ENCODE data around the gene GPR161. TPM values are rescaled to one million over a fixed set of nuclear protein-coding genes. Genes with fewer than 3 reads are reported as not detected.

GPR161 gene
- polyA plus RNA-seq, 2 of the 4 experiments (the other 2 are of a cell fraction), result 7.8 to 9.4 TPM

- Histone ChIP-seq H3K9me3 (no peaks in the 10 kb centered on the region), H3K27ac (peak overlapping the region in 1 of 2 experiments; percentile 61; a peak in 3 of 6 replicates), H3K4me3 (no peak overlapping the region), H3K4me1 (peaks cover 13% of the 10 kb centered on the region), H3K4me2 (no peak overlapping the region)
- peak; percentile 37 to 49; a peak in 4 of 5 replicates for TF ChIP-seq RAD21 (conservative IDR thresholded peaks at IDR 0.05 in 1 of 2, IDR thresholded peaks at IDR 0.05 in 1 of 2)
- no peak for TF ChIP-seq FOSL2 (IDR thresholded peaks at IDR 0.05)
- TF ChIP-seq FOSL2 (CRISPR knock-in tag; IDR thresholded peaks at IDR 0.05), result no peak
- TF ChIP-seq, protein P1, sequence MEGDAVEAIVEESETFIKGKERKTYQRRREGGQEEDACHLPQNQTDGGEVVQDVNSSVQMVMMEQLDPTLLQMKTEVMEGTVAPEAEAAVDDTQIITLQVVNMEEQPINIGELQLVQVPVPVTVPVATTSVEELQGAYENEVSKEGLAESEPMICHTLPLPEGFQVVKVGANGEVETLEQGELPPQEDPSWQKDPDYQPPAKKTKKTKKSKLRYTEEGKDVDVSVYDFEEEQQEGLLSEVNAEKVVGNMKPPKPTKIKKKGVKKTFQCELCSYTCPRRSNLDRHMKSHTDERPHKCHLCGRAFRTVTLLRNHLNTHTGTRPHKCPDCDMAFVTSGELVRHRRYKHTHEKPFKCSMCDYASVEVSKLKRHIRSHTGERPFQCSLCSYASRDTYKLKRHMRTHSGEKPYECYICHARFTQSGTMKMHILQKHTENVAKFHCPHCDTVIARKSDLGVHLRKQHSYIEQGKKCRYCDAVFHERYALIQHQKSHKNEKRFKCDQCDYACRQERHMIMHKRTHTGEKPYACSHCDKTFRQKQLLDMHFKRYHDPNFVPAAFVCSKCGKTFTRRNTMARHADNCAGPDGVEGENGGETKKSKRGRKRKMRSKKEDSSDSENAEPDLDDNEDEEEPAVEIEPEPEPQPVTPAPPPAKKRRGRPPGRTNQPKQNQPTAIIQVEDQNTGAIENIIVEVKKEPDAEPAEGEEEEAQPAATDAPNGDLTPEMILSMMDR (IDR thresholded peaks at IDR 0.05), result peak; percentile 66
- peak; percentile 51 for TF ChIP-seq SMC3 (IDR thresholded peaks at IDR 0.05)
- no peak for TF ChIP-seq POLR2AphosphoS2 (conservative IDR thresholded peaks at IDR 0.05; ENCODE audit: low read length)
- peak; percentile 69 for TF ChIP-seq MAFK (IDR thresholded peaks at IDR 0.05; ENCODE audit: partially characterized antibody)
- no peak for FAIRE-seq
- peak; percentile 50 to 60 for DNase-seq (ENCODE audit: low read depth in 1 of 2, low spot score in 1 of 2)
- WGBS (ENCODE audit: missing lambda C conversion rate), result 37% methylated on average over 10 of the region's 13 CpGs
- CTCF ChIA-PET, result interaction anchor here (0.7 to 7.4 kb wide), 27 partner anchors 9 to 484 kb away, joined by 3 to 100 read pairs (median 4); no protein-coding TSS in a partner anchor
- POLR2A ChIA-PET, result interaction anchor here (0.7 kb wide), 1 partner anchor 370 kb away, joined by 3 read pairs; no protein-coding TSS in a partner anchor
- peak; percentile 49 to 80; a peak in 4 of 6 replicates for ATAC-seq
Measured at GRCh38 chr1:168084396-168085231, 52.1 kb downstream of the GPR161 start.

- DNase-seq (ENCODE audit: low read depth in 1 of 2, low spot score in 1 of 2), result no peak
- ATAC-seq, result no peak
- Histone ChIP-seq H3K4me2 (no peak overlapping the region), H3K27ac (no peak overlapping the region), H3K4me3 (no peak overlapping the region), H3K9me3 (no peaks in the 10 kb centered on the region), H3K4me1 (peaks cover 4% of the 10 kb centered on the region; the same call in 2 of the 3 replicates)
- ChIA-PET CTCF (interaction anchor here (0.6 to 7.4 kb wide), 22 partner anchors 11 to 389 kb away, joined by 3 to 100 read pairs (median 6); partner anchors contain the start of gene SFT2D2), POLR2A (no interaction called here)
- no peak for FAIRE-seq
- TF ChIP-seq RARB (CRISPR knock-in tag; IDR thresholded peaks at IDR 0.05), result no peak
- TF ChIP-seq ZSCAN20 (CRISPR knock-in tag; IDR thresholded peaks at IDR 0.05), result no peak
- TF ChIP-seq BHLHE40 (IDR thresholded peaks at IDR 0.05; ENCODE audit: low read depth, low read length), result no peak
- TF ChIP-seq FOSB (CRISPR knock-in tag; IDR thresholded peaks at IDR 0.05), result no peak
- no peak for TF ChIP-seq SMC3 (IDR thresholded peaks at IDR 0.05)
- TF ChIP-seq, protein P2, sequence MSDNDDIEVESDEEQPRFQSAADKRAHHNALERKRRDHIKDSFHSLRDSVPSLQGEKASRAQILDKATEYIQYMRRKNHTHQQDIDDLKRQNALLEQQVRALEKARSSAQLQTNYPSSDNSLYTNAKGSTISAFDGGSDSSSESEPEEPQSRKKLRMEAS (IDR thresholded peaks at IDR 0.05), result no peak
- no peak for TF ChIP-seq ZNF302 (CRISPR knock-in tag; IDR thresholded peaks at IDR 0.05)
- no peak for TF ChIP-seq GATA3 (IDR thresholded peaks at IDR 0.05; ENCODE audit: borderline replicate concordance)
- WGBS (ENCODE audit: missing lambda C conversion rate), result 91% methylated on average over 7 of the region's 7 CpGs
Measured at GRCh38 chr1:168083456-168084325, 53.0 kb downstream of the GPR161 start.

DNA sequence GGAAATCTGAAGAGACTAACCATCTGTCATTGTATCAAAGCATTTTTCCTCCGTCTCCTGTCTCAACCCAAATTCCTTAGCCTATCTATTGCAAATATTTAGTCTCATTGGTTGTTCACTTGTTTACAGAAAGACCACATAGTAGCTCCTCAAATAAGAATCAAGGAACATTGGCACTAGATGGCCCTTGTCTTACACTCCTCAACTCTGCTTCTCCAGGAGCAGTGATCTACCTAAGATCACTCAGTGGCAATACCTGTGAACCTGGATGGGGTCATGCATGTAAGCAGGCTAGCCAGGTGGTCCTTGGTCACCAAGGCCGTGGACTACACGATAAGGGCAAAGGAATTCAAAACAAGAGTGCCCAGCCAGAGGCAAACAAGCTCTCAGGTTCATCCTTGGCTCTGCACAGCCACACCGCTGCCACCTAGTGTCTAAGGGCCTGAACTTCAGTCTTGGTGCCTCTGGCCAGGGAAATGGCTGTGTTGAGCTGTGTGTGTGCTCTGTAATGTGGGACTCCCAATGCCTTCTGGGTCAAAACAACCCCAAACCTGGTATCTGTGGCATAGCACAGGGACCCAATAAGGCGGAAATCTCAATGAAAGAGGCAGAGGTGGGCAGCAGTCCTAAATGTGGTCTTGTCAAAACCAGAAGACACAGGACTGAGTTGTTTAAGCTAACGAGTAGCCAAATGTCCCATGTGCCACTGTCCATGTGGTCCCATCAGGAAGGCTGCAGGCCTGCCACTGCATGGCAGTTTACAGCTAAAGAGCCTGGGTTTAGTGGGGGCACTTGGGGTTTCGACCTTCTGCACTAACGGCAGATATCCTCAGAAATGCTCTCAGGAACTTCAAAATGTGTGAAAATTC is 54.5 kb downstream of the GPR161 start:
- H3K4me2 ChIP-seq, result no peak overlapping the region
- POLR2A ChIA-PET, result interaction anchor here (0.6 to 1.3 kb wide), 5 partner anchors 9 to 366 kb away, joined by 3 to 8 read pairs (median 6); partner anchors contain the start of genes MPC2 and MPZL1
- TF ChIP-seq CBX2 (IDR thresholded peaks at IDR 0.05; ENCODE audit: borderline replicate concordance, low read depth), result no peak
- no peak for TF ChIP-seq ZC3H11A (IDR thresholded peaks at IDR 0.05)
- peak; percentile 61 for TF ChIP-seq SMC3 (IDR thresholded peaks at IDR 0.05)
- TF ChIP-seq RAD21 (conservative IDR thresholded peaks at IDR 0.05 in 1 of 2, IDR thresholded peaks at IDR 0.05 in 1 of 2), result peak; percentile 75 to 85
- no peak for TF ChIP-seq HDAC2 (IDR thresholded peaks at IDR 0.05)
- TF ChIP-seq ZNF302 (CRISPR knock-in tag; IDR thresholded peaks at IDR 0.05), result no peak
- TF ChIP-seq, protein P1 (IDR thresholded peaks at IDR 0.05), result peak; percentile 76
- TF ChIP-seq BHLHE40 (IDR thresholded peaks at IDR 0.05; ENCODE audit: low read depth, low read length), result no peak
- TF ChIP-seq MYC (IDR thresholded peaks at IDR 0.05; ENCODE audit: borderline replicate concordance, low read length), result no peak
- TF ChIP-seq HOXB13 (CRISPR knock-in tag; IDR thresholded peaks at IDR 0.05; ENCODE audit: low read depth), result no peak

More for the DNA sequence above, 54.5 kb downstream of the GPR161 start:
- CTCF ChIA-PET, result interaction anchor here (0.5 to 7.4 kb wide), 54 partner anchors 12 to 481 kb away, joined by 3 to 100 read pairs (median 4); partner anchors contain the start of genes DCAF6, MPZL1, SFT2D2 and TIPRL
- FAIRE-seq, result peak; percentile 63
- peak; percentile 75 to 77 for DNase-seq (ENCODE audit: low read depth in 1 of 2, low spot score in 1 of 2)
- Histone ChIP-seq H3K4me3 (no peak overlapping the region), H3K9me3 (no peaks in the 10 kb centered on the region), H3K27ac (no peak overlapping the region), H3K4me1 (no peaks in the 10 kb centered on the region)
- WGBS (ENCODE audit: missing lambda C conversion rate), result 45% methylated on average over 8 of the region's 8 CpGs
- peak; percentile 89 to 92 for ATAC-seq

Data from A549 (cell line).